ENCODE results near the gene CNOT3.

Gene CNOT3

DNA sequence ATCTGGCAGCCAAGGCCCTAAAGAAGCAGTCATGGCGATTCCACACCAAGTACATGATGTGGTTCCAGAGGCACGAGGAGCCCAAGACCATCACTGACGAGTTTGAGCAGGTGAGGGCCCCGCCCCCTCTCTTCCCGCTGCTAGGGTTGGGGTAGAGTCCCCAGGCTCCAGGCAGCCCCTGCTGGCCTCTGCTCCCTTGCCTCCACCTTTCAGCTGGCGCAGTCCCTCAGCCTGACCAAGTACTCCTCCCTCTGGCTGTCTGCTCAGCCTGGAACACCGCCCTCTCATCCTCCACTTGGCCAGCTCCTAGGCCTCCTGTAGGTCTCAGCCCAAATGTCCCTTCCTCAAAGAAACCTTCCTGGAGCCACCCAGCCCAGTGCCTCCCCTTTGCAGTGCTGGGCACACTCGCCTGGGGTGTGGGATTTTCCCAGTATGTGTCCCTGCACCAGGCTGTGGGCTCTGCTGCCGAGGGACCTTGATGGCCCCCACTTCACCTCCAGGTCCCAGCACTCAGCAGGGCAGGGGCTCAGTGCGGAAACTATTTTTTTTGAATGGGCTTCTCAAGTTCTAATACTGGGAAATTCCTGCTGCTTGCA is 16.3 kb downstream of the CNOT3 start:
- H3K9ac ChIP-seq (ENCODE audit: low read length), result no peak overlapping the region
- no peaks in the 10 kb centered on the region for H4K20me1 ChIP-seq (ENCODE audit: low read depth, low read length)
- no peak for TF ChIP-seq EZH2phosphoT487 (conservative IDR thresholded peaks at IDR 0.05; ENCODE audit: low read length)
- TF ChIP-seq, protein P1, sequence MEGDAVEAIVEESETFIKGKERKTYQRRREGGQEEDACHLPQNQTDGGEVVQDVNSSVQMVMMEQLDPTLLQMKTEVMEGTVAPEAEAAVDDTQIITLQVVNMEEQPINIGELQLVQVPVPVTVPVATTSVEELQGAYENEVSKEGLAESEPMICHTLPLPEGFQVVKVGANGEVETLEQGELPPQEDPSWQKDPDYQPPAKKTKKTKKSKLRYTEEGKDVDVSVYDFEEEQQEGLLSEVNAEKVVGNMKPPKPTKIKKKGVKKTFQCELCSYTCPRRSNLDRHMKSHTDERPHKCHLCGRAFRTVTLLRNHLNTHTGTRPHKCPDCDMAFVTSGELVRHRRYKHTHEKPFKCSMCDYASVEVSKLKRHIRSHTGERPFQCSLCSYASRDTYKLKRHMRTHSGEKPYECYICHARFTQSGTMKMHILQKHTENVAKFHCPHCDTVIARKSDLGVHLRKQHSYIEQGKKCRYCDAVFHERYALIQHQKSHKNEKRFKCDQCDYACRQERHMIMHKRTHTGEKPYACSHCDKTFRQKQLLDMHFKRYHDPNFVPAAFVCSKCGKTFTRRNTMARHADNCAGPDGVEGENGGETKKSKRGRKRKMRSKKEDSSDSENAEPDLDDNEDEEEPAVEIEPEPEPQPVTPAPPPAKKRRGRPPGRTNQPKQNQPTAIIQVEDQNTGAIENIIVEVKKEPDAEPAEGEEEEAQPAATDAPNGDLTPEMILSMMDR (IDR thresholded peaks at IDR 0.05; ENCODE audit: insufficient read depth, low read length, poor library complexity, severe bottlenecking), result no peak
- peaks cover 16% of the 10 kb centered on the region; the same call in 1 of the 2 replicates for H3F3A ChIP-seq (ENCODE audit: insufficient read depth)
- H3K4me2 ChIP-seq (ENCODE audit: low read depth, low read length, poor library complexity, severe bottlenecking), result no peak overlapping the region
- H3K36me3 ChIP-seq (ENCODE audit: low read length), result no peaks in the 10 kb centered on the region
- H2AFZ ChIP-seq (ENCODE audit: low read depth, low read length, severe bottlenecking), result no peak overlapping the region
- no peaks in the 10 kb centered on the region for H3K9me3 ChIP-seq (ENCODE audit: insufficient read depth, low read length)
- H3K79me2 ChIP-seq (ENCODE audit: insufficient read depth, low read length), result no peaks in the 10 kb centered on the region
- no peak overlapping the region for H3K4me3 ChIP-seq (ENCODE audit: insufficient read depth, low read length, poor library complexity, severe bottlenecking)
- H3K27me3 ChIP-seq (ENCODE audit: low read length), result no peaks in the 10 kb centered on the region
- no peaks in the 10 kb centered on the region for H3K9me2 ChIP-seq (replicated peaks; ENCODE audit: insufficient read depth, low read length)
- H3K27ac ChIP-seq (ENCODE audit: low read depth, low read length), result no peak overlapping the region

DNA sequence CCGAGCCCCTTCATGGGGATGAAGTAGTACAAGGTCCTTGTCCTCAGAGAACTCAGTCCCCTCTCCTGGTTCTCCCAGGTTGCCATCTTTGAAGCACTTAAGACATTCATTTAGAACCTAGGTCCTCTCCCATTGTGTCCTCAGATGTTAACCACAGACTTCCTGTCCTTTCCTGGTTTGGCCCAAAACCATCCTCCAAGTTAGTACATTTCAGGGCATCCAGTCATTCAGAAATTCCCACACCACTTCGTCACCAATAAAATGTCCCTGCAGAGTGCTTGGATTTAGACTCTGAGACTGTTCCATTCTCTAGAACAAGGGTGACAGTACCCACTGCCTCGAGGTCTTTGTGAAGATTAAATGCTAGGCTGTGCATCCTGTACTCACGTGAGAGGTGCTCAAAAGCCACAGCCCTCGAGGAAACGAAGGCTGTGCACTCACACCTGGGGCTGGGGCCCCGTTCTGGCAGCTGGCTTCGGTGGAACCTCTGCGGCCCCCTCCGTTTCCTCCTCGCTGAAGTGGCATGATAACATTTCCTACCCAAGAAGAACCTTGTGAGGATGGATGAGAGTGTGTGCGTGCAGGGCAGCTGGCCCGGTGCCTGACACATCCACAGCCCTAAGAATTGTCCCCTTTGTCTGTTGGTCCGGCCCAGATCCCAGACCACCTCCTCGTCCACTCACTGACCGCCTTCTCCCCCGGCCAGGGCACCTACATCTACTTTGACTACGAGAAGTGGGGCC is 17.2 kb downstream of the CNOT3 start:
- H3K36me3 ChIP-seq (ENCODE audit: low read length), result no peaks in the 10 kb centered on the region
- H3K79me2 ChIP-seq (ENCODE audit: insufficient read depth, low read length), result no peaks in the 10 kb centered on the region
- H3K9ac ChIP-seq (ENCODE audit: low read length), result no peak overlapping the region
- no peaks in the 10 kb centered on the region for H3K9me2 ChIP-seq (replicated peaks; ENCODE audit: insufficient read depth, low read length)
- TF ChIP-seq, protein P1 (IDR thresholded peaks at IDR 0.05; ENCODE audit: insufficient read depth, low read length, poor library complexity, severe bottlenecking), result no peak
- no peak for TF ChIP-seq EZH2phosphoT487 (conservative IDR thresholded peaks at IDR 0.05; ENCODE audit: low read length)
- peaks cover 22% of the 10 kb centered on the region; the same call in 1 of the 2 replicates for H3F3A ChIP-seq (ENCODE audit: insufficient read depth)
- no peak overlapping the region for H2AFZ ChIP-seq (ENCODE audit: low read depth, low read length, severe bottlenecking)
- no peaks in the 10 kb centered on the region for H3K9me3 ChIP-seq (ENCODE audit: insufficient read depth, low read length)
- H4K20me1 ChIP-seq (ENCODE audit: low read depth, low read length), result no peaks in the 10 kb centered on the region
- H3K4me2 ChIP-seq (ENCODE audit: low read depth, low read length, poor library complexity, severe bottlenecking), result no peak overlapping the region
- no peaks in the 10 kb centered on the region for H3K27me3 ChIP-seq (ENCODE audit: low read length)
- no peak overlapping the region for H3K27ac ChIP-seq (ENCODE audit: low read depth, low read length)
- no peak overlapping the region for H3K4me3 ChIP-seq (ENCODE audit: insufficient read depth, low read length, poor library complexity, severe bottlenecking)

DNA sequence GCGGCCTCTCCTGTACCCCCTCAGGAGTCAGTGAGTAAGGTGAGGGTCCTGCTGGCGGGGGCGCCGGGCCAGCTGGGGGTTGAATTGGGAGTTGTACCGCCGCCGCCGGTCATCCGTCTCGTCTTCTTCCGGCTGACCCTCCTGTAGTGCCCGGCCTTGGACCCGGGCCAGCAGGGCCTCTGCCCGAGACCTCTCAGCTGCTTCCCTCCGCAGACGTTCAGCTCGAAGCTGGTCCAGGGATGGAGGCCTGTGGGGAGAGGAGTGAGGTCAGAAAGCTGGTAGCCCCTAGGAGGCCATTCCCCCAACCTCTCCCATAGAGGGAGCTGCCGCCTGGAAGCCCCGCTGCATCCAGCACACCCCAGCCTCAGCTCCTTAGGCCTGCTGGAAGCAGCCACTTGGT is 18.1 kb downstream of the CNOT3 start:
- Histone ChIP-seq H3K27me3 (ENCODE audit: low read length) (no peaks in the 10 kb centered on the region), H3K9ac (ENCODE audit: low read length) (no peak overlapping the region), H2AFZ (ENCODE audit: low read depth, low read length, severe bottlenecking) (no peak overlapping the region), H3K4me2 (ENCODE audit: low read depth, low read length, poor library complexity, severe bottlenecking) (no peak overlapping the region), H3F3A (ENCODE audit: insufficient read depth) (peaks cover 22% of the 10 kb centered on the region; the same call in 1 of the 2 replicates), H4K20me1 (ENCODE audit: low read depth, low read length) (no peaks in the 10 kb centered on the region), H3K27ac (ENCODE audit: low read depth, low read length) (no peak overlapping the region), H3K36me3 (ENCODE audit: low read length) (no peaks in the 10 kb centered on the region), H3K9me3 (ENCODE audit: insufficient read depth, low read length) (no peaks in the 10 kb centered on the region), H3K9me2 (replicated peaks; ENCODE audit: insufficient read depth, low read length) (no peaks in the 10 kb centered on the region), H3K4me3 (ENCODE audit: insufficient read depth, low read length, poor library complexity, severe bottlenecking) (no peak overlapping the region), H3K79me2 (ENCODE audit: insufficient read depth, low read length) (no peaks in the 10 kb centered on the region)
- TF ChIP-seq EZH2phosphoT487 (conservative IDR thresholded peaks at IDR 0.05; ENCODE audit: low read length), result no peak
- TF ChIP-seq, protein P1 (IDR thresholded peaks at IDR 0.05; ENCODE audit: insufficient read depth, low read length, poor library complexity, severe bottlenecking), result no peak

Data from SU-DHL-6 (cell line).